Erythroblast (primary cell): Measurements from ENCODE around the gene SGCD.

Experiments
- GATA1 ChIP-seq: IDR thresholded peaks from 2 replicates; pipeline ENCODE4 v1.6.1; 2011; ENCODE audit warnings: low read depth, mild to moderate bottlenecking, control low read depth, low read length, moderate library complexity
- POLR2A ChIP-seq: IDR thresholded peaks from 2 replicates; pipeline ENCODE4 v1.6.1; 2011; ENCODE audit warnings: mild to moderate bottlenecking, low read length

GRCh38 chr5:156597276-156597675 lies 270.3 kb downstream of the SGCD start:
- TF ChIP-seq GATA1: no peak
- TF ChIP-seq POLR2A: no peak
